CD4-positive, alpha-beta T cell treated with Interleukin-4 for 1 hour (primary cell): ENCODE data around the gene NGB.
"Not testable (repeated sequence)": the region's sequence is repeated elsewhere in the genome, so short reads cannot be mapped to it uniquely, and the experiment has no call there.

ENCODE experiments used
- DNase-seq, 2 donors: peaks; one replicate each; pipeline ENCODE4 v3.0.0-alpha.2; 2020 to 2022

Gene NGB

DNA sequence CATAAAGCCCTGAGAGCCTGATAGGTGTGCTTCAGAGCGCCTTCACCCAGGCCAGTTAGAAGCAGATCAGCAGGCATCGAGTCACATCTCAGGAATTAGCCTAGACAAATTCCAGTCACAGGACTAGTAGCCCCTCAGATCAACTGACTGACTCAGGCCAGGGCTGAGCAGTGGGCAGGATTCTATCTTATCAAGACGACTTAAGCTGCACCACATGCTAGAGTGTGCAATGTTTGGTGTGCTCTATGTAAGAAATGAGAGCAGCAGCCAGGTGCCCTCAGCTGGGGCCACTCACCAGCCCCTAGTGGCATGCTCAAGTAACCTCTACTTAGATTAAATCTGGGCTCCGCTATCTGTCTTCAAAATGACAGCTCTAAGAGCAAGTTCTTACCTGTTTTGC, 19.7 kb upstream of the NGB start:
- no peak for DNase-seq

DNA sequence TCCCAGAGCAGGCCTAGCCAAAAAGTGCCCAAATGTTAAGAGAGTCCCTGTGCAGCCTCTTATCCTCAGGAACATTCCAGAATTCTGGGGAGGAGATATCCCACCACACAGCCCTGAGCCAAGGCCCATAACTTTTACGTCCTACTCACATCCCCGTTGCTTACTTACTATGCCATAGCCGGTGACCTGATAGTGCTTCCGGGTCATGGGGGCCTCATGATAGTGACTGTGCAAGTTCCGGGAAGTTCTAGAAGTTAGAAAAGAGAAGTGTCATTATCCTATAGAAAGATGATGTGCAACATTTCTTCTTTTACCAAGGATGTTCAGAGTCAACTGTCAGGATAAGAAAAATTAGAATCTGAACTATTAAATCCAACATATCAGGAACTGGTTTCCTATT, 15.6 kb upstream of the NGB start:
- DNase-seq, result no peak

GRCh38 chr14:77284466-77284865, 13.5 kb upstream of the NGB start:
- no peak for DNase-seq

DNA sequence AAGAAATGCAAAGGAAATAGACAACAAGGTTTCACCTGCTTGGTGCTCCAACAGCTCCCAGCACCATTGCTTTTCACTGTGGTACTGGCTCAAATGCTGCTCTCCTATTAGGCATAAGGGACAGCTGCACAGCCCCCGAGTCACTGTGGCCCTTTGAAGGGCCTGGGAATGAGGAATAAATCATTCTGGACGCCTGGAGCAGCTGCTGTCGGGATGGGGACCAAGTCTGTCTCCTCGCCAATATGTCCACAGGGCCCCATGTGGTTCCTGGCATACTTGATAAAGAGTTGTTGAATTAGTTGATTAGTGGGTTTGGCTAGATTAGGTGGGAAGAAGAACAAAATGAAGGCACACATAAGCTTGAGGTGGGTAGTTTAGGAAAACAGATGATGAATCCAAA, 13.1 kb upstream of the NGB start:
- DNase-seq, result no peak

DNA sequence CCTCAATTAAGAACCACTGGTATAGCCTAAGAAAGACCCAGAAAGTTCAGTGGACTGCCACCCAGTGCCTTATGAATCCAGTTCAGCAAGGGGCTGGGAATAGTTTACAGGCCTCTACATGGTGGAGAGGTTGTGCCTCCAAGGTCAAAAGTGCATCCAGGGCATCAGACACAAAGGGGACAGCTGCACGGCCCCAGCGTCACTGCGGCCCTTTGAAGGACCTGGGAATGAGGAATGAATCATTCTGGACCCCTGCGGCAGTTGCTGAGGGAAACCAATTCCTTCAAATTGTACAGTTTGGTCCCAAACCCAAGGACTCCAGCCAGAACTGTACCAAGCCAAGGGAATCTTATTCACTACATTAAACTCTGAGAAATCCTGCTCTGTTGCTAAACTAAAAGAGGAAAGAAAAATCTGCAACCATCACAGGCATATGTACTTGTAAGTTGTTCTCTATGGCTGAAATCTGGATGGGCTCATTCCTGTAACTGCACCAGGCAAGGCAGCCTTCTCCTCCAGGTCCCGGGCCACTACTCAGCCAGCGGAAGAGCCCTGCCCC, 10.9 kb upstream of the NGB start:
- DNase-seq, result no peak

GRCh38 chr14:77280921-77281320, 9.9 kb upstream of the NGB start:
- DNase-seq, result not testable (repeated sequence)

- no peak for DNase-seq
Observed at GRCh38 chr14:77279719-77280118, 8.7 kb upstream of the NGB start.

GRCh38 chr14:77278461-77279230, 7.6 kb upstream of the NGB start:
- no peak for DNase-seq

DNA sequence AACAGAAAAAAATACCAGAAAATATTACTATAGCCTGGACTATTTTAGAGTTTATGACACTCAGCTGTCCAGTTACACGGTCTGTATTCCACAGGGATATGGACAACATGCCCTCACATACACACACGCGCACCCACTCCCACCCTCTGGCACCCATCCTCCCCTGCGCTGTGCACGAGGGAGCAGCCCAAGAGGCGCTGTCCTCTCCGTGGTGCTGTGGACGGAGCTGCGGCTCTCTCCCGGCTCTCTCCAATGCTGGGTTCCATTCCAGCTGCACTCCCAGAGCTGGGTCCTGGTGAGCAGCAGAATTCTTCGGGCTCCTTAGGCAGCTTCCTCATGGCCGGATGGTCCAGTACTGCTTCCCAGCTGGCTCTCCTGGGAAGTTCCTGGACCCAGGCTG, 6.0 kb upstream of the NGB start:
- DNase-seq, result no peak

DNA sequence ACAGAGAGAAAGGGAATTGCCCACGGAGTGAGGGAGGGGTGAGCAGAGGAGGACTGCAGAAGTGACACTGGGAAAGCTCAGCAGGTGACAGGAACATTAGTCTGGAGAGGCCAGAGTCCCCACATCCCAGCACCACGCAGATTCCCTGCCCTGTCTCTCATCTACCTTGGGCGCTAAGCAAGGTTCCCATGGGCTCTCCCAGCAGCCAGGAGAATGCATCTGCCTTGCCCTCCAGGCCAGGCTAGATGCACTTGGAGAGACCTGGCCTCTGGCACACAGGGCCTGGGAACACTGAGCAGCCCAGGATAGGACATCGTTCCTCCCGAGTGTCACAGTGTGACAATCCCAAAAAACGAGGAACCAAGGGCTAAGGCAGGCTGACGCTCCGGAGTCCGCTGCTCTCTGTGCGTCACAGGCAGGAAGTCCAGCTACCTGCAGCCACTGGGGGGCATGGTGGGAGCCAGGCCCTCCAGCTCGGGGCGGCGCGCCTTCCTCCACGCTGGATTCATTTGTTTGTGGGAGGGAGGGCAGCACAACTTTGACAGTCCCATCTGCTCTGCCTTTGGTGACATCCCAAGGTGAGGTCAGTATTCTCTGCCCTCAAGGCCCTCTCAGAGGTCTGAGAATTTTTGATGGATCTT, 5.4 kb upstream of the NGB start:
- DNase-seq, result no peak

DNA sequence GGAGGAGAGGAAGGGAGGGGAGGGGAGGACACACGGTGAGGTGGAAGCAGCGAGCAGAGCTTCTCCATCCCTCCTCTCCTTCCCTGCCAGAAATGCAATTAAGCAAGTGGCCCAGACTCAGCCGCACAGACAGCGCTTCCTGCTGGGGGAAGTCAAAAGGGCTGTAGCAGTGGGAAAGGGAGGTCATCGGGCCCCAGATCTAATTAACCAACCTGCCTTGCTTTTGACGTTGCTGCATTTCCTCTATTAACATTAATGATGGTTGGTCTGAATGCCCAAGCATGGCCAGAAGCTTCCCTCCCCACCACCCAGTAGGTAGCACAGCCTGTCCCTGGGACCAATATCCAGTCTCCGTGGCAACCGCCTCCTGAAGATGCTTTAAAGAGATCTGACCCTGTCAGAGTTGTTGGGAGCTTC, 4.6 kb upstream of the NGB start:
- no peak for DNase-seq

DNA sequence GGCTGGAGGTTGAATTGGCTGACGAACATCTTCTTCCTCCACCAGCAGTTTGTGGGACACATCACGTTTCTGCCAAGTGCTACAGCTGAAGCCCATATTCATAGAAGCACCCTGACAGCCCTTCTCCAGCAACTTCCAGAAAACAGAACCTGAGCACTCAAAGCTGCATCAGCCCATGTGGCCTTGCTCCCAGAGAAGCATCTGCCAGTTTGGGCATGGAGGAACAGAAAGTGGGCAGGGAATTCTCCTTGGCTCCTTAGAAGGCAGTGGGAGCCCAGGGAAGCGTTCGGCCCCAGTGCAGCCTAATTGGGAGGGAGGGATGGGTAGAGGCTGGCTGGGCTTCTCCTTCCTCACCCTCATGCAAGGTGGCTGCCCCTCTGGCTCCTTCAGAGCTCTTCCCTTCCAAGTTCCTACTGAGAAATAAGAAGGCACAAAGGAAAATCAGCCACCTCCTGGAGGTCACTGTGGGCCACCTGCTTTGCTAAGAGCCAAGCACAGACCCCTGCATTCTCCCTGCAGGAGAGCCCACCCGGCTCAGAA, 4.1 kb upstream of the NGB start:
- DNase-seq, result no peak

GRCh38 chr14:77273796-77274195, 2.8 kb upstream of the NGB start:
- no peak for DNase-seq

GRCh38 chr14:77272261-77272660, 1.3 kb upstream of the NGB start:
- no peak for DNase-seq

DNA sequence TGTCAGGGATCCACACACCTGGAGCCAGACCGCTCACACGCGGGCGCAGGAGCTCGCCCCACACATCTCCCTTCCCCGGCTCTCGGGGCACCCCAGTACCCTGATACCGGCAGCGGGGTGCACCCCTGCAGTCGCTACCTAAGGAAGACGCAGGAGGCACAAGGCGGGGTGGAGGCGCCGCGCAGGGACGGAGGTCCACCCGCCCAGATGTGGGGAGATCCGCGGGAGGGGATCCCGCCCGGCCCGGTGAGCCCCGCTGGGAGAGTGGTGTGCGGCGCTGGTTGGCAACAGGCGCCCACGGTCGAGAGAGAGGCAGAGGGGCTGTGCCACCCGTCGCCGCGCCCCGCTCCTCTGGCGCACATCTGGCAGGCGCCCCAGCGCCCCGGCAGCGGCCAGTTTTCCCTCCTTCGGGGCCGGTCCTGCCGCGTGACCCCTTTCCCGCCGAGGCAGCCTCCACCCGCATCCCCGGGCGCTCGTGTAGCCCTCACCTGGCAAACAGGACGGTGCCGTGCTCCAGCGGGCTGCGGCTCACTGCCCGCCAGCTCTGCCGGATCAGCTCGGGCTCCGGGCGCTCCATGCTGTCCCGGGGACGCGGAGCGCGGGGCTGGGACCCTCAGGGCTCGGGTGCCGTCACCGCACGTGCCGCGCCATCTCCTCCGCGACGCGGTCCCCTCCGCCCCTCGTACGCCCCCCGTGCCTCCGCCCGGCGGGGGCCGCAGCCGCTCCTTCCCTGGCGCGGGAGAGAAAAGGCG, 469 bp downstream of the NGB start:
- DNase-seq, result no peak

DNA sequence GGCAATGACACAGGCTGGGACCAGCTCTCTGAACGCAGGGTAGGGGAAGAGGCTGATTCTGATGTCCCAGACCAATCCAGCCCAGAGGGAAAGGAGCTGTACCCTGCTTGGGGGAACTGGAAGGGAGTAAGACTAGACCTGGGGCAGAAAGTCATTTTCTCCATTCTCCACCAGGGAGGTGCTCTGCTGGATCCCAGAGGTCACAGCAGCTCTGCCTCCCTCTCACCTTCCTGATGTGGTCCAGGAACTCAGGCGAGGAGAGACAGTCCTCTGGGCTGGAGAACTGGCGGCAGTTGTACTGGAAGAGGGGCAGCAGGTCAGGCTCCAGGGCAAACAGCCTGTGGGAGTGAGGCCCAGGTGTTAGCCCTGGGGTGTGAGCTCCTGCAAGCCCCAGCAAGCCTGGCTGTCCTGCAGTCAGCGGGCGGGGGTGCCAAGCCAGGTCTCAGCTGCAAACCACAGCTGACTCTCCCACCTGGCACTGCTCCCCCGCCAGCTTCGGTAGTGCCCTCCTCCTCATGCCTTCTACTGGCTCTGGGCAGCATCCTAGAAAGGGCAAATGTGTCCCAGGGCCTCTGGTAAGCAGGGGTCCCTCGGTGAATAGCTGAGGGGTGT, 1.9 kb downstream of the NGB start:
- no peak for DNase-seq

GRCh38 chr14:77267937-77268699, 2.9 kb downstream of the NGB start:
- DNase-seq, result no peak

GRCh38 chr14:77266336-77266735, 4.7 kb downstream of the NGB start:
- DNase-seq, result no peak

GRCh38 chr14:77265561-77266335, 5.3 kb downstream of the NGB start:
- DNase-seq, result no peak

DNA sequence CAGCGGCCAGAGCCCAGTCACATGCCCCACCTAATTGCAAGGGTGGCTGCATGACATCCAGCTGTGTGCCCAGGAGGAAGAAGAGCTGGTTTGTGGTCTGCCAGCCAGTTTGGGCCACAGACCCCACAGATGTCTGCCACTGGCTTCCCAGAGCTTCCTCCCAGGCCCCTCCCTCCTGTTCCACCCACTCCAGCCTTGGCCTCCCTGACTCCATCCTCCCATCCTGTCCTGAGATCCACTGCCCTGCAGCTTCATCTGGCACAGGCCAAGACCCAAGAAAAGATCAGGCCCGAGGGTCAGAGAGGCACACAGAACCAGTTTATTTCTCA, 5.9 kb downstream of the NGB start:
- DNase-seq, result no peak

DNA sequence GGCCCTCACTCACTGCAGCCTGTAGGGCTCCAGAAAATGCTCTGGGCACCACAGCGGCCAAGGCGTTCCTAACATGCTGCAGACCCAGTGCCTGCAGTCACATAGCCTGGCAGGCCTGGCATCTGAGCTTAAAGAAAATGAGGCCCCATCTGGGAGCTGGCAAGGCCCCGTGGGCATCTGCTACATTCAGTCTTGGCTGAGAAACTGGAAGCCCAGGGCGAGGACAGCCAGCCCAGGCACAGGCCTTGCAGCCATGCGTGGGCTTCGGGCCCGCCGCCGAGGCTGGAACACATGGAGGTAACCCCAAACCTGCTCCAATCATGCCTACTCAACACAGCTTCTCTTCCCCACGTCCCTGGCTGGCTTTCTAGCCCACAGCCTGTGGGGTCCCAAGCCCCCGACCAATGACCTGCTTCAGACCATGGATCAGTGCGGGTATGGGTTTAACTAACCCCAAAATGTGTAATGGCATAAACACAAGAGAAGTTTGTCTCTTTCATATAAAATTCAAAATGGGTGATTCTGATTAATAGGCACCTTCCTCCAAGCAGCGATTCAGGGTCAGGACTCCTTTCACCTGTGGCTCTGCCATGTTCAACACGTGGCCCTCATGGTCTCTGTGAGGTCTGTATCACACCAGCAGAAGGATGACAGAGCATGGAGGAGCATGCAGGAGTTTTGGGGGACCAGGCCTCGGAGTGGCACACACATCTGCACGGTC, 6.4 kb downstream of the NGB start:
- no peak for DNase-seq
